Activated T-helper 1 cell treated with anti-CD3 and anti-CD28 coated beads, Interleukin-12 subunit alpha, Interleukin-12 subunit beta, Interleukin-2, Interleukin-4 antibody, amounts not matched to agents 30 ng/mL and 10 ng/mL and 1 ng/mL, durations not matched to agents 14 hours and 24 hours and 36 hours (primary cell): Measurements from ENCODE around the gene SMC2. TPM values are rescaled to one million over a fixed set of nuclear protein-coding genes. Genes with fewer than 3 reads are reported as not detected.

ENCODE experiments used
- DNase-seq: peaks from one replicate; pipeline ENCODE4 v3.0.0; 2021; ENCODE audit warnings: low spot score
- H3K27ac Mint-ChIP-seq: one replicate; pipeline ENCODE4 v1.8.0; 2021; ENCODE audit warnings: mild to moderate bottlenecking, mixed read lengths
- H3K27me3 Mint-ChIP-seq: one replicate; pipeline ENCODE4 v1.8.0; 2022; ENCODE audit warnings: mild to moderate bottlenecking, moderate library complexity, mixed read lengths; ENCODE audit not compliant: insufficient read depth
- H3K36me3 Mint-ChIP-seq: one replicate; pipeline ENCODE4 v1.8.0; 2021; ENCODE audit warnings: low read depth, mixed read lengths
- H3K4me1 Mint-ChIP-seq: one replicate; pipeline ENCODE4 v1.8.0; 2021; ENCODE audit warnings: low read depth, mixed read lengths
- H3K4me3 Mint-ChIP-seq: one replicate; pipeline ENCODE4 v1.8.0; 2021; ENCODE audit warnings: mild to moderate bottlenecking, moderate library complexity, mixed read lengths
- H3K9me3 Mint-ChIP-seq: one replicate; pipeline ENCODE4 v1.8.0; 2021; ENCODE audit warnings: mixed read lengths
- intact Hi-C: fragments of 100-400 bp; cut with micrococcal nuclease; formaldehyde crosslinking; loops from one replicate; pipeline ENCODE4 v1.15.1; 2024
- total RNA-seq: library from RNA; stranded (reverse); gene quantifications from 2 replicates; pipeline ENCODE4 v1.2.3, GENCODE V29; 2022

SMC2 gene
- 51.9 and 52.5 TPM in 2 replicates for total RNA-seq

- Mint-ChIP-seq H3K4me1 (peaks cover 37% of the 10 kb centered on the region), H3K9me3 (no peaks in the 10 kb centered on the region), H3K27me3 (no peaks in the 10 kb centered on the region), H3K36me3 (peaks cover 12% of the 10 kb centered on the region), H3K27ac (peak within 1 kb of the TSS; percentile 100), H3K4me3 (peak within 1 kb of the TSS; percentile 98)
- intact Hi-C loops, result loop anchor here (1.0 to 10.0 kb wide), 7 partner anchors 101 to 1251 kb away; partner anchors contain the start of genes ABCA1 and NIPSNAP3A
- peak; percentile 90 for DNase-seq
Measured at GRCh38 chr9:104093647-104094533, at the start of gene SMC2. TSS of gene SMC2 (plus strand) at chr9:104094309. CDS start at chr9:104095385, 1,076 bp downstream.

DNA sequence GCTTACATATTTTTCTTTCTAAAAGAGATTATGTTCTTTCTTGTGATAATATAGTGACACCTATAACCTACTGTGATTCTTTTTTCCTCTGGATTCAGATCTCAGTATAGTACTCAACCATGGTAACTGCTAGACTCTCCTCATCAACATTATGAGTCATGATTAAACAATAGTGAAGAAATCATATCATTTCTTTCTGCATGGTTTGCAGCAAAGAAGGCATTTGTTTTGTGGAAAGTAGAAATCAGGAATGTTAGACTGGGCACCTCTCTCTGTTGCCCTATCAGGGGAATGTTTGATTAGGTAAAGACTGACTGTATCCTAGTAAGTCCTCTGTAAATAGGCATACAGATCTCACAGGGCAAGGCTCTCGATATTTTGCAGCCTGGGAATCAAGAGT lies 25.6 kb upstream of the SMC2 start:
- Mint-ChIP-seq H3K27me3 (no peaks in the 10 kb centered on the region), H3K9me3 (no peaks in the 10 kb centered on the region), H3K36me3 (no peaks in the 10 kb centered on the region), H3K4me1 (no peaks in the 10 kb centered on the region), H3K4me3 (no peak overlapping the region), H3K27ac (no peak overlapping the region)
- no peak for DNase-seq
- intact Hi-C loops, result no loop called here

GRCh38 chr9:104069288-104069687 lies 24.8 kb upstream of the SMC2 start:
- Mint-ChIP-seq H3K27me3 (no peaks in the 10 kb centered on the region), H3K27ac (no peak overlapping the region), H3K9me3 (no peaks in the 10 kb centered on the region), H3K36me3 (no peaks in the 10 kb centered on the region), H3K4me3 (no peak overlapping the region), H3K4me1 (no peaks in the 10 kb centered on the region)
- no peak for DNase-seq
- intact Hi-C loops, result no loop called here

DNA sequence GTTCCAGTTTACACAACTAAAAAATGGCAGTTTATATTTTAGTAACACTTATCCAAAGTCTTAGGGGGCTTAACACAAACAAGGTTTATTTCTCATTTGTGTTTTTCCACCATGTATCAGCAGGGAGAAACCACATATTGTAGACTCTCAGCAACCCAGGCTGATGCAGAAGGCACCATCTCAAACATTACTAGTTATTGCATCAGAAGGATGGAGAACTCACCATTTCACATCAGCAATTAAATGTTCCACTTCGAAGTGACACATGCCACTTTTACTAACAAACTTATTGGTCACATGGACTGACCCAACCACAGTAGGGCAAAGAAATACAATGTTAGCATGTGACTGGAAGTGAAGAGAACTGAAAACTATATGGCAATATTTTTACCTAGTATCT lies 22.5 kb upstream of the SMC2 start:
- H3K9me3 Mint-ChIP-seq, result no peaks in the 10 kb centered on the region
- H3K4me1 Mint-ChIP-seq, result no peaks in the 10 kb centered on the region
- H3K36me3 Mint-ChIP-seq, result no peaks in the 10 kb centered on the region
- no peak for DNase-seq
- intact Hi-C loops, result no loop called here
- no peak overlapping the region for H3K27ac Mint-ChIP-seq
- no peak overlapping the region for H3K4me3 Mint-ChIP-seq
- H3K27me3 Mint-ChIP-seq, result no peaks in the 10 kb centered on the region

DNA sequence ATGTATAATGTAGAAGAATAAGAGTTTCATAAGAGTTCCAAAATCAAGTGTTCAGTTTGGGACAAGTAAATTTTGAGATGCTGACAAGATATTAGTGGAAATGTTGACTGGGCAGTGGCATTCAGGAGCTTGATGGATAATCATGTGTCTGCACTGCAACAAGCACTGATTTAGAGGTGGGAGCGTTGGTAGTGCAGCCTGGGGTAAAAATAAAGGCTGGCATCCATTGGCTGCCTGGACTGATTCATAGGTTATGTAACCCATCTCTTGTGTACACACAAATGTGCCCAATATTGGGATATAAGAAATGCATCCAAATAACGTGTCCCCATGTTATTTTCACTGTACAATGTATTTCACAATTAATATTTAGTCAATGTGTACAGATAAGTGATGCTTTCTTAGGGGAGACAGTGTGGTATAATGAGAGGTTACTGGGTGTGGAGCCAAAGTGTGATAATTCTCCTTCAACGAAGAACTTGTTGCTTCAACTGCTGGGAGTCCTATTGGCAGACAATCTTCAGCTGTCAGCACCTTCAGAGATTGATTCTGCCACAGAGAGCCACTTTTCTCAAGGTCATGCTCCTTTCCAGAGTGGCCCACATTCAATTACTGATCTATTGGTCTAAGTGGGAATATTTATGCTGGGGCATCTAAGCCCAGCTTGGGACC lies 20.9 kb upstream of the SMC2 start:
- Mint-ChIP-seq H3K9me3 (no peaks in the 10 kb centered on the region), H3K27me3 (no peaks in the 10 kb centered on the region), H3K4me1 (no peaks in the 10 kb centered on the region), H3K36me3 (no peaks in the 10 kb centered on the region), H3K4me3 (no peak overlapping the region), H3K27ac (no peak overlapping the region)
- intact Hi-C loops, result no loop called here
- DNase-seq, result no peak

GRCh38 chr9:104073770-104074133 lies 20.4 kb upstream of the SMC2 start:
- Mint-ChIP-seq H3K4me3 (no peak overlapping the region), H3K36me3 (no peaks in the 10 kb centered on the region), H3K4me1 (no peaks in the 10 kb centered on the region), H3K27ac (no peak overlapping the region), H3K9me3 (no peaks in the 10 kb centered on the region), H3K27me3 (no peaks in the 10 kb centered on the region)
- intact Hi-C loops, result no loop called here
- DNase-seq, result no peak

DNA sequence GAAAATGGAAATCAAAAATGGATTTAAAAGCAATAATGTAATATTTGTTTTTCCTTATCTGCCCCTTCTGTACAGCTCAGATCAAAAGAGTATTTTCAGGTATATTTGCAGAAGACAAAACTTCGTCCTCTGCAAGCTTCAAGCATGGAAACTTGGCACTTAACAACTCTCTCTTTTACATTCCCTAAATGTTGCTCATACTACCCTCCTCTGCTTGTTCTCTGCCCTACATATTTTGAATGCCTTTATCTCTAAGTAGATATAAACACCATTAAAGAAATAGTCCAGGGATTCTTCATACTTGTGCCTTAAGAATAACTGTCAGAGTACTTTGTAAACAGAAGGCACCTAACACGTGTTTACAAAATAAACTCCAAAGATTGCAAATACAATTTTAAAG lies 19.2 kb upstream of the SMC2 start:
- Mint-ChIP-seq H3K4me3 (no peak overlapping the region), H3K4me1 (no peaks in the 10 kb centered on the region), H3K36me3 (no peaks in the 10 kb centered on the region), H3K9me3 (no peaks in the 10 kb centered on the region), H3K27ac (no peak overlapping the region), H3K27me3 (no peaks in the 10 kb centered on the region)
- no peak for DNase-seq
- intact Hi-C loops, result no loop called here

- Mint-ChIP-seq H3K27ac (no peak overlapping the region), H3K4me3 (no peak overlapping the region), H3K4me1 (no peaks in the 10 kb centered on the region), H3K27me3 (peaks cover under 1% of the 10 kb centered on the region), H3K9me3 (no peaks in the 10 kb centered on the region), H3K36me3 (no peaks in the 10 kb centered on the region)
- intact Hi-C loops, result no loop called here
- DNase-seq, result no peak
Measured at GRCh38 chr9:104075801-104076753, 18.0 kb upstream of the SMC2 start.

DNA sequence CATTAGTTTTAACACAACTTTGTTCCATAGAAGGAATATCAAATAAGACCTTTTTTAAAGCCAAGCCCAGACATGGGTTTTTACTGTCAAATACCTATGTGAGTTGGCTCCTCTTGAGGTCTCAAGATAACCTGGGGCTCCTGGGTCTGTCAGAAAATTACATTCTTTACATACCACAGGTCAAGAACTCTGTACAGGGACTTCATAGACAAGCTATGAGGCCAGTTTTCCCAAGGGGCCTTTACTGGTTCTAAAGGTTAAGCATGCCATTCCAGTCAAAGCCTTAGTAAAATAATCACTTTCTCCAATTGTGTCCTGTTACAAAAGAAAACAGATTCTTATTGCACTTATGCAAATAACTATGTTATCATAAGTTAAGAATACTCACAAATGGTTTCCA lies 15.5 kb upstream of the SMC2 start:
- Mint-ChIP-seq H3K36me3 (no peaks in the 10 kb centered on the region), H3K4me3 (no peak overlapping the region), H3K27ac (no peak overlapping the region), H3K27me3 (peaks cover 3% of the 10 kb centered on the region), H3K4me1 (no peaks in the 10 kb centered on the region), H3K9me3 (no peaks in the 10 kb centered on the region)
- intact Hi-C loops, result no loop called here
- no peak for DNase-seq

DNA sequence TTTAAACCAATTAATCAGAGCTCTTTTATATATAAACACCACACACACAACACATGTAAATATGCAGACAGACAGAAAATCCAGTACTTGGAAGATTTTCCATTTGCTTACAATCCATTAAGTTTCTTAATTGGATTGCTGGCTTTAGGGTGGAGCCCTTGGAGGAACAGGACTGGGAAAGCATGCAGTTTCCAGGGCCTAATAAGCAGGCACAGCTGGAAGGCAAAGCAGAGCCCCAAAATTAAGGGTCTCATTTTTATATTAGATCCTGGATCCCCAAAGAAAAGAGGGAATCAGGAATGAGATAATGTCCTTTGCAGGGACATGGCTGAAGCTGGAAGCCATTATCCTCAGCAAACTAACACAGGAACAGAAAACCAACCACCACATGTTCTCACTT lies 13.1 kb upstream of the SMC2 start:
- Mint-ChIP-seq H3K4me1 (no peaks in the 10 kb centered on the region), H3K9me3 (no peaks in the 10 kb centered on the region), H3K4me3 (no peak overlapping the region), H3K27ac (no peak overlapping the region), H3K27me3 (peaks cover 3% of the 10 kb centered on the region), H3K36me3 (no peaks in the 10 kb centered on the region)
- DNase-seq, result no peak
- intact Hi-C loops, result no loop called here

- Mint-ChIP-seq H3K9me3 (no peaks in the 10 kb centered on the region), H3K27ac (no peak overlapping the region), H3K4me1 (no peaks in the 10 kb centered on the region), H3K4me3 (no peak overlapping the region), H3K36me3 (no peaks in the 10 kb centered on the region), H3K27me3 (peaks cover 5% of the 10 kb centered on the region)
- intact Hi-C loops, result no loop called here
- no peak for DNase-seq
Measured at GRCh38 chr9:104082168-104082567, 11.9 kb upstream of the SMC2 start.

GRCh38 chr9:104085525-104085924 lies 8.6 kb upstream of the SMC2 start:
- intact Hi-C loops, result no loop called here
- Mint-ChIP-seq H3K36me3 (peaks cover 2% of the 10 kb centered on the region), H3K27ac (no peak overlapping the region), H3K4me3 (no peak overlapping the region), H3K27me3 (peaks cover 7% of the 10 kb centered on the region), H3K4me1 (no peaks in the 10 kb centered on the region), H3K9me3 (no peaks in the 10 kb centered on the region)
- DNase-seq, result no peak
